Measurements from ENCODE around the gene RABAC1.

The RABAC1 gene

DNA sequence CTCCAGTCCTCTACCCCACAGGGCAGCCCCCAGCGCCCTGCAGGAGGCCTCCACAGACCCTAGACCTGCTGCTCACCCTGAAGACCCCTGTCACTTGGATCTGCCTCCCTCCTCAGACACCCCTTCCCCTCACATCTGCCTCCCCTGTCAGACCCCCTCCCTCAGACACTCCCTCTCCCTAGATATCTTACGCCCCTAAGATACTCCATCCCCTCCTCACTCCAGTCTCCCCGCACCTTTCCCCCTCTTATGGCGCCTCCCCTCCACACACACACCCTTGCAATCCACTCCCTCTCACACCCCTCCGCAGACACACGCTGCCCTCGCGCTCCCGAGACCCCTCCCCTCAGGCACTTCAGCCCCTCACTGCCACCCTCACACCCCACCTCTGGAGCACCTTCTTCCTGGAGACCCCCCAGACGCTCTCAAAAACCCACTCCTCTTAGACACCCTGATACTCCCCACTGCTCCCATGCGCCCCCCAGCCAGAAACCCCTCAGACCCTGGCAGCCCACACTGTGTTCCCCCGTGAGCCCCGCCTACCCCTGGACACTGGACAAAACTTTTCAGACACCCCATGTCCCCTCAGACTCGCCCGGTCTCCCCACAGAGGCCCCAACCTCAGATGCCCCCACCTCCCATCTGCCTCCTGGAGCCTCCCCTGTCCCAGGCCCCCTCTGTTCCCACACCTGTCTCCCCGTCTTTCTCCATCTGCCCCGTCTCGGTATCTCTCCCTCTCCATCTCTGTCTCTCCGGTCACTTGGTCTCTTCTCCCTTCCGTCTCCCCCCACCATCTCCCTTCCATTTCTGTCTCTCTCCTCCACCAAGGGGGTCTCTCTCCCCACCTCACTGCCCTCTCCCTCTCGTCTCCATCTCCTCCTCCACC, 45.3 kb downstream of the RABAC1 start:
- DNase-seq = no peak

DNA sequence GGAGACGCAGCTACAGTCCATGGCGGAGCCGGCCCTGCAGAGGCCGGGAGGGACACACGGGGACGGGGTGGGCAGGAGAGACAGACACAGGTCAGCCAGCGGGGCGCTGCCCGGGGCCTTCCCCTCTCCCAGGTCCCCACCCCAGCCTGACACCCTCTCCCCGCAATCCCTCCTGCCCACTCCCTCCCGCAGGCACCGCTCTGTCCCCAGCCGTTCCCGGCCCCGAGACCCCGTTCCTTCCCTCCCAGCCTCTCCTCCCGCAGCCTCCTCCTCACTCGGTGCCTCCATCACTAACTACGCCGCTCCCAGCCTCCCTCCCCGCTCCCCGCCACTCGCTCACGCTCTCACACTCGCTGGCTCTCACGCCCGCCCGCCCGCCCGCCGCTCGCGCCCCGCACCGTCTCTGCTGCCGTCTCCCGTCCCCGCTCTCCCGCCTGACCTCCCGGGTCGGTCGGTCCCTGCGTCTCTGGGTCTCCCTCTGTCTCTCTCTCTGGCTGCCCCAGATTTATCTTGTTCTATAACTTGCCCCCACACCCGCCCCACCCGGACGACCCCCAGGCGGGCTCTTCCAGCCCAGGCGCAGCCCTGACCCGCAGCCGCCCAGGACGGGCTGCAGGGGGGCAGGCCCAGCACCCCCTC, 46.1 kb downstream of the RABAC1 start:
- DNase-seq = no peak

DNA sequence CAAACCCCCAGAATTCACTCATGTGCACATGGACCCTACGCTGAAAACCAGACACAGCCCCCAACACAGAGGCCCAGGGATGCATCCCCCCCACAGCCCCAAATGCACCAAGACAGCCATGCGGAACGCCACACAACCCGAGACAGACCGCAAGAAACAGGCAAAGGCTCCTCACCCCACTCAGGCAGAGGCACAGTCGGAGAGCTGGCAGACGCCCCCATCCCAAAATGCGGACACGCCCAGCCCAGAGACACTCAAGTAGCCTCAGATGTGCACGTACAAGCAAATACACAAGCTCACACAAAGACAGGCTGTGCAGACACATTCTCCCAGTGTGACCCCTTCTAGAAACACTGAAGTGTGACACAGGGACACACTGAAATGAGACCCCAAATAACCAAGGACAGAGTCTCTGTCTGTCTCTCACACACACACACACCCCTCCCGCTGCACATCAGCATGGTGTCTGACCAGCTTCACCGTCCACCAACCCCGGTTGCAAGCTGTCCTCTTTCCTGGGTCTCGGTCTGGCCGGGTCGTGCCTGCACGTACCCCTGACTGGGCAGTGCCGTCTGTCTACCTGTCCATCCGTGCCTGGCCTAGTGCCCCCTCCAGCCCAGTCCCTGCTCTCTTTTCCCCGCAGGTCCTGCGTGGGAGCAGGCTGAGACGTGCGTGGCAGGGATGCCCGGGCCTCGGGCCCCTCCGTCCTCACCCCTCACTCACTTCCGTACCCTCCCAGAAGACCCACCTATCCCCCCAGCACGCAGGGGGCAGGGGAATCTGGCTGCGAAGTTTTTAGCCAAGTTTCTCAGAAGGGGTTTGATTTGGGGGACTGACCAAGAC, 47.0 kb downstream of the RABAC1 start:
- no peak for DNase-seq

DNA sequence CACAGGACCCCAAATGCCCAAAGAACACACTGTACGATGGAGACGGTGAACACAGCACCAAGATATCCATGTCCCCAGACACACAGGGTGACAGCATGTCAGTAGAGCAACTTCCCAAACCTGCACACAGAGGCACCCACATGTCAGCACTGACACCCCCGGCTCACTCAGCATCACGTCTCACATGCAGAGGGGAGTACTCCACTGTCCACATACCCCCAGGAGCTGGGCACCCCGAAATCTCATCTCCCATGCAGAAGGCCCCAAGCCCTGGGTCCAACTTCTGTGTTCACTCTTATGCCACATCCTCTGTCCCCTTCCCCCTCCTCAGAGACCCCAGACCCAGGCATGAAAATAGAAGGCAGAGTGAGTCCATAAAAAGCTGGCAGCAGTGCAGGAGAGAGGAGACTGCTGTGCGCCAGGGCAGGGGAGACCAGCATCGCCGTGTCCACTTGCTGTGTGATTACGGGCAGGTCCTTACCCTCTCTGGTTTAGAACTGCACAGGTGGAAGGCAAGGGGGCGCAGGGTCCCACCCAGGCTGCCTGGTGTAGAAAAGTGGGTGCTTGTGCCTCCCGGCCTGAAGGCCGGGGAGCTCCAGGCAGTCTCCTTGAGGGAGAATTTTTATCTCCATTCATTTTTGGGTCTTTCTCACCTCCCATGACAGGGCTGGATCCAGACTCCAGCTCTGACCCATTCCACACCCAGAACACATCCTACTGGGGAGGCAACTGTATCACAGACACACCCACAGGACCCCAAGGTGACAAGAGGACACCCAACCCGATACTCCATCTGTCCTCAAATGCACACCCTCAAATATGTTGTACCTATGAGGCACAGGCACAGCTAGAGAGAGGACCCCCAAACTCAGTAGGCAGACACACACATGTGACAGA, 47.9 kb downstream of the RABAC1 start:
- no peak for DNase-seq

DNA sequence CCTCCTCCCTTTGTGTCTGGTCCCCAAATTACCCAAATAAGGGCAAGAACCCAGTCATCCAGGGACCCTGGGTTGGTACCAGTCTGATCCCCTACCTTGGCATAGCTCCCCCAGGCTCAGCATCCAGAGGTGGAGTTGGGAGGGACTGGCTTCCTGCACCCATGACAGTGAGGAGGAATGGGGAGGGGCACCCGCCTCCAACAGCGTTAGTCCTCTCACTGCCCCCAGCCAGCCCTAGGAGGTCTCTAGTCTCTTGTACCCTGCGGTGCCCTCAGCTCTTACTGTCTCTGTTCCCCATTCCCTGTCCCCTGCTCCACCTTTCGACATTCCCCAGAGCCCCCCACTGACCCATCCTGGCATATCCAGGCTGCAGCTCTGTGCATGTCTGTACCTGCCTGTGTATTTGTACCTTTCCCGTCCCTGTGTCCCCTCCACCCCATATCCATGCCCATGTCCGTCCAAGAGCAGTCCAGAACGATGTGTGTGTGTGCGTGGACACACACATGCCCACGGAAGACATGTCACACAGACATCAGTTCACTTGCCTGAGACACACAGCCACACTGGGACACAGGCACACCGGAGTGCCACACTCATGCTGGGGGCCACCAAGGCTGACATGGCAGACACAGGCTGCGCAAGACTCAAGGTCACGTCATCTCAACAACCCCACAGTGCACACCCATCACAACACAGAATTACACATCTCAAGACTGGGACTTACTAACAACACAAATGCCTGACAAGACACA, 48.7 kb downstream of the RABAC1 start:
- no peak for DNase-seq

DNA sequence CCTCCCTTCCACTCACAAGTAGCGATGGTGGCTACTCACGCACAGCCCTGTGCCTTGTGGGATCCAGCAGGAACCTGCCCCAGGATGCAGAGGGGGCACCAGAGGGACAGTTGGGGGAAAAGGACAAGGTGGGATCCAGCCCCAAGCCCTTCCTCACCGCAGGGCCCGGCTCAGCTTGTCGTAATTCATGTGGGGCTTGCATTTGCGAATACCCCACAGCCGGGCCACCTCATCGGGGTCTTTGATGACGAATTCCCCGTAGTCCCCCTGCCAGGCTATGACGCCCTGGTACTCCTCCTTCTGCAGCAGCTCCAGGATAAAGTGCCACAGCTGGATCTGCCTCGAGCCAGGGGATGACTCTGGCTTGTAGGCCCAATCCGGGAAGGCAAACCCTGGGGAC, 49.4 kb downstream of the RABAC1 start:
- DNase-seq = no peak

DNA sequence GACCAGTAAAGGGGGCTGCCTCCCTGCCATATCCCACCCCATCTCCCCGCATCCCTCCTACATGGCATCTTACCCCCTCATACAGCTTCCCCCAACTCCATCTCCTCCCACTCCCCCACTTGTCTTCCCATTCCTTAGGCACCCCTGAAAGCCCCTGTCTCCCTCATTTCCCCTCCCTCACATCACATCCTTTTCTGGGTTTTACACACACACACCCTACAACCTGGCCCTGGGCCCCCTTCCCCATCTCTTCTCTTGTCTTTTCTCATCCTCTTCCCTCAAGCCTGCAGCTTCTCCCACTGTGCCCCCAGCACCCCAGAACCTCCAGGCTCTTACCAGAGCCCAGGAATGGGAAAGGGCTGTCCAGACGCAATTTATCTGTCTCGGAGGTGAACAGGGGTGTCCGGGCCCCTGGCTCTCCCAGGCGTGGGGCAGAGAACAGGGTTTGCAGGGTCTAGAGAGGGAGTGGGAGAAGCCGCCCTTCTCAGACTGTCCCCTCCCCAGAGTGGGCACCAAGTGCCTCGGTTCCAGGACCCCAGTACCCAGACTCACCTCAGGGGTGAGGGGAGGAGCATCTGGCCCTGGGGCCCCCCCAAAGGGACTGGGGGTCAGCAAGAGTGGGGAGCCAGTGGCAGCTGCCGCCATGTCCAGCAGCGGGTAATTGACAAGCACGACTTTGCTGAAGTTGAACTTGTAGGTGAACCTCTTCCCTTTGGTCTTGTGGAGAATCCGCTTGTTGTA, 50.2 kb downstream of the RABAC1 start:
- DNase-seq = no peak

DNA sequence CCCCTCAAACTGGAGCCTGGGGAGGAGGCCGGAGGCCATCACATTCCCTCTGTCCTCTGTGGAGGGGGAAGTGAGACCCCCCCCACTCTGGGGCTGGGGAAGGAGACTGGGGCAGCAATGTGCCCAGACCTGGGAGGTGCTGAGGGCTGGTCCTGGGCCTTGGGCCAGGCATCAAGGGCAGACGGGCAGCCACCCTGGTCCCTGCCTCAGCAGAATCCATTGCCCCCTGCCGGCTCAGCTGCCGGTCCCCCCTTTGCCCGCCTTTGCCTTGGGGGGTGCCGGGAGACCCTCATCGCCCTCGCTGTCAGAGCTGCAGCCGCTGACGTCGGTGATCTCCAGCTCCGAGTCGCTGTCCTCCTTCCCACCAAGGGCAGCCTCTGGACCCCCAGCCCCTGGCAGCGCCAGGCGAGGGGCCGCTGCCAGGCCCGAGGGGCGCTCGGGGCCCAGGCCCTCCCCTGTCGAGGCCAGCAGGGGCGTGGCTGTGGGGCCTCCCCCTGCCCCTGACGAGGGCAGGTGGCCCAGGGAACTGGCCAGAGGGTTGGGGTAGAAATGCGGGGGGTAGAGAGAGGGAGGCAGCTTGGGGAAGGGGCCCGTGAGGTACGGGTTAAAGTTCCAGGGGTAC, 51.0 kb downstream of the RABAC1 start:
- DNase-seq = no peak

DNA sequence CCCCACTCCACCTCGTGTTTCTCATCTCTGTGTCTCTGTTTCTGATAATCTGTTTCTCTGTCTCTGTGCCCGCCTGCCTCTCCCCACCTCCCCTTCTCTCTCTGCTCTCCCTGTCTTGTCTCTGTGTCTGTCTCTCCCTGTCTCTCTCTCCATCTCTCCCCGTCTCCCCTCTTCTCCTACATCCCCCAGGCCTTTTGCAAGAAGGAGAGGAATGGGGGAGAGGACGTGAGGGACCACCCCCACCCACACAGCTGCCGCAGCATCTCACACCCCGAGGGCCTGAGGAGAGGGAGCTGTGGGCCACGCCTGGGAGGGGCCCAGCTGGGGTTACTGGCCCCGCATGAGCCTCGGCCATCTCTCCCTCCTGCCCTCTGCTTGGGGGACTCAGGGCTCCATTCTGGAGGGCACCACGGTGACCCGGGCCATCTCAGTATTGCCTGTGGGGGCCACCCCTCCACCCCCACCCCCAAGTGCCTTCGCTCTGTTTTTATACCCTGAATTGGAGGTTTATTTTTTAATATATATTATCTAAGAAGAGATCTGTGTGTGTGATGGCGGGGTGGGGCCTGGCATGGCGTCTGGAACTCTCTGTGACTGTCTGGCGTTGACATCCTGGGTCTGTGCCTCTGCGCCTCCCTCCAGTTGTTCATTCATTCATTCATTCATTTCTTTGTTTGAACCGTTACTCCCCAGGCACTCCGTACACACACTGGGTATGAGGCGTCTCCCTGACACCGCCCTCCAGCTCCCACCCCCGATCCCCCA, 52.0 kb downstream of the RABAC1 start:
- no peak for DNase-seq

Data from hematopoietic multipotent progenitor cell treated with erythropoietin and hydrocortisone succinate and interleukin-3 and kit ligand, for 6 days (in vitro differentiated cells).